ENCODE measurements around the gene MYD88.

Gene MYD88

GRCh38 chr3:38168151-38169026 lies 29.9 kb downstream of the MYD88 start:
- DNase-seq: no peak

- DNase-seq: peak in 2 of 3 donors; percentile 60 to 70
These were observed 30.5 kb downstream of the MYD88 start for GRCh38 chr3:38169027-38169317.

- DNase-seq: no peak
These were observed 32.3 kb downstream of the MYD88 start for GRCh38 chr3:38170722-38171121.

GRCh38 chr3:38171622-38172021 lies 33.2 kb downstream of the MYD88 start:
- DNase-seq: no peak

DNA sequence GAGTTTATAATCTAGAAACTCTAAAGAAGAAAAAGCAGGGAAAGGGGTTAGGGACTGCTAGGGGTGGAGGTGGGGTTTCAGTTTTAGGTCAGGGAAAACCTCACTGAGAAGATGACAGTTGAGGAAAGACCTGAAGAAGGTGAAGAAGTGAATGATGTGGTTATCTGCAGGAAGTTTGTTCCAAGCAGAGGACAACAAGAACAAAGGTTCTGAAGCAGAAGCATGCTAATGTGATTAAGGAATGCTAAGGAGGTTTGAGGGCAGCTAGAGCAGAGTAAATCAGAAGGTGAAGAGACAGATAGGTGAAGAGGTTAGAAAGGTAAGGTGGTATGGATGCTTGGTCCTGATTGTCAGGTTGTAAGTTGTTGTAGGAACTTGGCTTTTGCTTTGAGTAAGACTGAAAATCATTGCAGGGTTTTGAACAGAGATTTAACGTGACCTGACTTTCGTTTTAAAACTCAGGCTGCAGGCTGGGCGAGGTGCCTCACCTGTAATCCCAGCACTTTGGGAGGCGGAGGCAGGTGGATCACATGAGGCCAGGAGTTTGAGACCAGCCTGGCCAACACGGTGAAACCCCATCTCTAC lies 35.5 kb downstream of the MYD88 start:
- DNase-seq: no peak

DNA sequence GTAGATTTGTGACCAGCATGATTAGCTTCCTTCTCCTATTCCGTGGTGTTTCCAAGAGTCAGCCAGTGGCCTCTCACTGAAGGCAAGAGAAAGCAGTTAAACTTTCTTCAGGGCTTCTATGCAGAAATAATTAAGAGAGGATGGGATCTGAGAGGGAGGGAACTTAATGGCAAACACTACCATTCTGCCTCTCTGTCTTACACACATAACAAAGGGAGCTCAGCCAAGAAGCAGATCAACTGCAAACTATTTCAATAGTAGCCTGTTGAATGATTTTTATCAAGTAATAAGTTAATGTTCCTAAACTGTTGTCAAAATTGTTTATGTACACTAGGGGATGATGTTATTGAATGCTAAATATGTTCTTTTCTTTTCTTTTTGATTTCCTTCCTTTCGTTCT lies 38.7 kb downstream of the MYD88 start:
- no peak for DNase-seq

- DNase-seq: no peak
These were observed 48.3 kb downstream of the MYD88 start for GRCh38 chr3:38186781-38187180.

GRCh38 chr3:38190481-38190881 lies 52.0 kb downstream of the MYD88 start:
- no peak for DNase-seq
